Stimulated activated CD8-positive, alpha-beta memory T cell treated with anti-CD3 and anti-CD28 coated beads, Interleukin-4, amount 100 ng/mL, for 48 hours (primary cell): ENCODE data around the gene TTC28.
"Not testable (repeated sequence)": the region's sequence is repeated elsewhere in the genome, so short reads cannot be mapped to it uniquely, and the experiment has no call there.

ENCODE experiments used
- DNase-seq: peaks from one replicate; pipeline ENCODE4 v3.0.0-alpha.2; 2020

TTC28 gene

DNA sequence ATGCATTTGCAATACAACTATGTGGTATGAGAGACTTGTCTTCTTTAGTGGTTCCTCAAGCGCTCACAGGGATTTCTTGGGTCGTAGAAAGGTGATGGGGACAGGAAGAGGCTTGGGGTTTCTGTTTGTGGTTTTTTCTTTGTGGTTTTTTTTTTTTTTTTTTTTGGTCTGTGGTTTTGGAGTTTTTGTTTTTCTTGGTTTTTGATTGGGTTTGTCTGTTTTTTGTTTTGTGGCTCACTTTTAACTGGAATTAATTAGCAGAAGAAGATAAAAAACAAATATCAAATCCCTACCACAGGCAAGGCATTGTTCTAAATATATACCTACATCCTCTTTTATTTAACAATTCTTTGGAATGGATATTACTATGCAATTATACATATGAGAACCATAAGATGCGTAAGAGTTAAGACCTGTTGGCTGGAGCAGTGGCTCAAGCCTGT is 5.5 kb downstream of the TTC28 start:
- DNase-seq, result no peak

DNA sequence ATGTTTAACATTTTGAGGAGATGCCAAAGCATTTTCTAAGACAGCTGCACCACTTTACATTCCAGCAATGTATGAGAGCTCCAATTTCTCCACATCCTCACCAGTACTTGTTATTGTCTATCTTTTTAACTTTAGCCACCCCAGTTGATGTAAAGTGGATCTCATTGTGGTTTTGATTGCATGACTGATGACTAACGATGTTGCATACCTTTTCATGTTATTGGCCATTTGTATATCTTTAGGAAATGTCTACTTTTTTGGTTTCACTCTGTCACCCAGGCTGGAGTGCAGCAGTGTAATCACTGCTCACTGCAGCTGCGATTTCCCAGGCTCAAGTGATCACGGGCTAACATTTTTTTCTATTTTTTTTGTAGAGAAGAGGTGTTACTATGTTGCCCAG is 8.9 kb downstream of the TTC28 start:
- DNase-seq, result no peak

DNA sequence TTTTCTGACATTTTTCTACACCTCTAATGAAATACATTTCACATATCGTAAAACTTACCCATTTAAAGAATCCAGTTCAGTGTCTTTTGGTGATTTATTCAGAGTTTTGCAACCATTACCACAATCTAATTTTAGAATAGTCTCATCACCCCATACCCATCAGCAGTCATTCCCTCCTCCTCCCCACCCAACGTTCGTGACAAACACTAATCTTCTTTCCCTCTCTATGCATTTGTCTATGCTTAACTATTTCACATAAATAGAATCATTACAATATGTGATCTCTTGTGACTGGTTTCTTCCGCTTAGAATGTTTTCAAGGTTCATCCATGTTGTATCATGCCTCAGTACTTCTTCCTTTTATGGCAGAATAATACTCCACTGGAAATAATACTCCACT is 9.5 kb downstream of the TTC28 start:
- DNase-seq, result no peak

DNA sequence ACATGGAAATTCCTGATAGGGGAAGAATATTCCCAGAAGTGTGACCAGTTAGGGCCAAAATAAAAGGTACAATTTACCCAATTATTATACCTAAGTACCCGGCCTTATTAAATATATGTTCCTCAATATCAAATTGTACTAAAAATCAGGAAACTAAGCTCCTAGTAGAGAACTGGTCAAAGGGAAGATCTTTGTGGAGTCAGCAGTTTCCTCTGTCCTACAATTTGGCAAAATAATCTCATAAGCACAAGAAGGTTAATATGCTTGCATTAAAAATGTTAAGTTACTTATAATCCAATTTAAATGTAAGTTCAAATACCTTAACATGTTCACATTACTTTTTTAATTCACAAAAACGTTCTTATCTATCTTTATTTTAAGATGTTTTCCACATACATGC is 10.3 kb downstream of the TTC28 start:
- no peak for DNase-seq

DNA sequence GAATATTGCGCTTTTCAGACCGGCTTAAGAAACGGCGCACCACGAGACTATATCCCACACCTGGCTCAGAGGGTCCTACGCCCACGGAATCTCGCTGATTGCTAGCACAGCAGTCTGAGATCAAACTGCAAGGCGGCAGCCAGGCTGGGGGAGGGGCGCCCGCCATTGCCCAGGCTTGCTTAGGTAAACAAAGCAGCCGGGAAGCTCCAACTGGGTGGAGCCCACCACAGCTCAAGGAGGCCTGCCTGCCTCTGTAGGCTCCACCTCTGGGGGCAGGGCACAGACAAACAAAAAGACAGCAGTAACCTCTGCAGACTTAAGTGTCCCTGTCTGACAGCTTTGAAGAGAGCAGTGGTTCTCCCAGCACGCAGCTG is 16.1 kb downstream of the TTC28 start:
- not testable (repeated sequence) for DNase-seq

DNA sequence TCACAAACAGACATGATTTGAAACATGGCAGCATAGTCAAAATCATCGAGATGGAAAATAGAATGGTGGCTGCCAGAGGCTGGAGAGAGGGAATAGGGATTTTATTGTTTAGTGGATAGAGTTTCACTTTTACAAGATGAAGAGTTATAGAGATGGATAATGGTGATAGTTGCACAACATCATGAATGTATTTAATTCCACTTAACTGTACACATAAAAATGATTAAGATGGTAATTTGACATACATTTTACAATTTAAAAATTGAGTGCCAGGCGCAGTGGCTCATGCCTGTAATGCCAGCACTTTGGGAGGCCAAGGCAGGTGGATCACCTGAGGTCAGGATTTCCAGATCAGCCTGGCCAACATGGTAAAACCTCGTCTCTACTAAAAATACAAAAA is 21.2 kb downstream of the TTC28 start:
- DNase-seq, result no peak

DNA sequence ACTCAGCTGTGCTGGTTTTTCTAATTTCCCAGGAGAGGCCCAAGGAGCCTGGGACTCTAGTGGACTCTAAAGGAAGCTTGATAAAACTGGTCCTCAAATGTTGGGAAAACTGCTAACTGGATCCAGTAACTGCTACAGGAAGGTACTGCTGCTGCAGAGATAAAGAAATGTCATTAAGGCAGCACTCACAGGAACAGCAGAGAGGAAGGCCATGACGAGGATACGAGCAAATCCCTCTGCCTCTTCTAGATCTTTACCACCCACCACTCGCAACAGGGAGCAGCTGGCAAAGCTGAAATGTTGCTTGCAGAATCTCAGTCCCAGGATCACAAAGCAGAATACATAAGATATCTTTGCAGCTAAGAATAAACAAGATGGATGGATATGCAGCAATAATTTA is 23.5 kb downstream of the TTC28 start:
- DNase-seq, result no peak

DNA sequence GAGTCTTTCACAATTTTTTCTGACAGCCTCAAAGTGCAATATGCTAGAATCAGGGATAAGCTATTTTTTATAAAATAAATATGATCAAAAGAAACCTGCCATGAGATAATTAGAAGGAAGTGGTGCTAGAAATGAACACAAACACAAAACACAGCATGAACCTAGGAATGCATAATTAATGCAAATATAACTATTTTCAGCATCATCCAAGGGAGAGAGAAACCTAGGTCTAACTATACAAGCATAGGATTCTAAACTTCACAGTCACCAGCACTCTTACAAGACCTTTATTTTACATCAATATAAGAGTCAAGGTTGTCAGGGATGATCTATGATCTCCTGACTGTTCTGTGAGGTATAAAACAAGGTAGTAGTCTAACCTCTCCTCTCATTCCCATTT is 29.2 kb downstream of the TTC28 start:
- DNase-seq, result no peak

DNA sequence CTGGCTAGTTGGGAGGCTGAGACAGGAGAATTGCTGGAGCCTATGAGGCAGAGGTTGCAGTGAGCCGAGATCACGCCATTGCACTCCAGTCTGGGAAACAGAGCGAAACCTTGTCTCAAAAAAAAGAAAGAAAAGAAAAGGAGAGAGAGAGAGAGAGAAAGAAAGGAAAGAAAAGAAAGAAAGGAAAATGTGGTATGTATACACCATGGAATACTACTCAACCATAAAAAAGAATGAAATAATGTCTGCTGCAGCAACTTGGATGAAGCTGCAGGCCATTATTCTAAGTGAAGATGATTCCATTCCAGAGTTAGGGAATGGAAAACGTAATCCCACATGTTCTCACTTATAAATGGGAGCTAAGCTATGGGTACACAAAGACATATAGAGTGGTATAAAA is 30.8 kb downstream of the TTC28 start:
- no peak for DNase-seq

DNA sequence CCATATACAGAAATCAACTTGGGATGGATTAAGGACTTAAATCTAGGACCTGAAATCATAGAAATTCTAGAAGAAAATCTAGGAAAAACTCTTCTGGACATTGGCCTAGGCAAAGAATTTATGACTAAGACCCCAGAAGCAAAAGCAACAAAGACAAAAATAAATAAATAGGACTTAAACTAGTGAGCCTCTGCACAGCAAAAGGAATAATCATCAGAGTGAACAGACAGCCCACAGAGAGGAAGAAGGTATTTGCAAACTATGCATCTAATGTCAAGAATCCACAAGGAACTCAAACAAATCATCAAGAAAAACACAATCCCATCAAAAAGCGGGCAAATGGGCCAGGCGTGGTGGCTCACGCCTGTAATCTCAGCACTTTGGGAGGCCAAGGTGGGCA is 32.4 kb downstream of the TTC28 start:
- DNase-seq, result no peak

DNA sequence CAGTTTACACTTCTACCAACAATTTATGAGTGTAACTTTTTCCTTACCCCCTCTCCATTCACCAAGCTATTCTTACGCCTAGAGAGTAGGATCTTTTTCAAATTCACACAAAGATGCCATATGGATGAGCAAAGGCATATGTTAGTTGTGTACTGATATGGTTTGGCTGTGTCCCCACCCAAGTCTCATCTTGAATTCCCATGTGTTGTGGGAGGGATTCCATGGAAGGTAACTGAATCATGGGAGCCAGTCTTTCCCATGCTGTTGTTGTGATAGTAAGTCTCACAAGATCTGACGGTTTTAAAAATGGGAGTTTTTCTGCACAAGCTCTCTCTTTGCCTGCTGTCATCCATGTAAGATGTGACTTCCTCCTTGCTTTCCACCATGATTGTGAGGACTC is 40.3 kb downstream of the TTC28 start:
- DNase-seq, result no peak

DNA sequence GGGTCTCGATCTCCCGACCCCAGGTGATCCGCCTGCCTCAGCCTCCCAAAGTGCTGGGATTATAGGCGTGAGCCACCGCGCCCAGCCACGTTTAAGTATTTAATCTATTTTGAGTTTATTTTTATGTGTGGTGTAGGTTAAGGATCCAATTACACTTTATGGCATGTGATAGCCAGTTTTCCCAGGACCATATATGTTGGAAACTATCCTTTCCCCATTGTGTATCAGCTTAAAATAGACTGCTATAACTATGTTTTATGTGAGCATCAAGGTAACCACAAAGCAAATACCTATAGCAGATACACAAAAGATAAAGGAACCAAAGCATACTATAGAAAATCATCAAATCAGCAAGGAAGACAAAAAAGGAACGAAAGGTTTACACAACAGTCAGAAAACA is 42.4 kb downstream of the TTC28 start:
- DNase-seq, result no peak

DNA sequence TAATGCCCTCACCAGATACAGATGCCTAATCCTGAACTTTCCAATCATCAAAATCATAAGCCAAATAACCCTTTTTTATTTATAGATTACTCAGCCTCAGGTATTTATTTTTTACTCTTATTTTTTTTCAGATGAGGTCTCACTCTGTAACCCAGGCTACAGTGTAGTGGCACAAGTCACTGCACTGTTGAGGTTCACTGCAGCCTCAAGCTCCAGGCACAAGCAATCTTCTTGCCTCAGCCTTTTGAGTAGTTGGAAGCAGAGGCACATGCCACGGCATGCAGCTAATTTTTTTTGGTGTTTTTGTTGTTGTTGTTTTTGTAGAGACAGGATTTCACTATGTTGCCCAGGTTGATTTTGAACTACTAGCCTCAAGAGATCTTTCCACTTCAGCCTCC is 49.5 kb downstream of the TTC28 start:
- no peak for DNase-seq

DNA sequence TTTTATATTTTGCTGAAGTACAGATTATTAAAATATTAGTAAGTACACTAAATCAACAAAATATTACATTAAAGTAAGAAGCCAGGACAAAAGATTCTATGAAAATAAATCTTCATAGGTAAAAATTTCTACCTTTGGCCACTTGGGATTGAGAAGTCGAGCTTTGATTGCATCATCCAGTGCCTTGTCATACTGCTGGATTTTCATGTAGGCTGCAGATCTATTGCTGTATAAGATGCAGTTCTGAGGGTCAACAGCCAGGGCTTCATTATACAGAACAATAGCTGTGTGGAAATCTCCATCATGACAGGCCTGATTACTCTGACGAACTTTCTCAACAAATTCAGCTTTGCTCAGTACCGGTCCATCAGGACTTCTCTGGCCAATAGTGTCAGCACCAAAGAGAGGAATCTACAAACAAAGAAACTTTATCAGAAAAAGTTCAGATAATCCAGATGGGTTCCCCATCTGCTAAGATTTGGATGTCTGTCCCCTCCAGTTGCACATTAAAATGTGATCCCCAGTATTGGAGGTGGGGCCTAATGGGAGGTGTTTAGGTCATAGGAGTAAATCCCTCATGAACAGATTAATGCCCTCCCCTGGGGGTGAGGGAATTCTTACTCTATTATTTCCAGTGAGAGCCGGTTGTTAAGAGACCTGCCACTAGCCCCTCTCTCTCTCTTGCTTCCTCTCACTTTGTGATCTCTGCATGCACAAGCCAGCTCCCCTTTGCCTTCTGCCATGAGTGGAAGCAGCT is 50.0 kb downstream of the TTC28 start:
- DNase-seq, result no peak

DNA sequence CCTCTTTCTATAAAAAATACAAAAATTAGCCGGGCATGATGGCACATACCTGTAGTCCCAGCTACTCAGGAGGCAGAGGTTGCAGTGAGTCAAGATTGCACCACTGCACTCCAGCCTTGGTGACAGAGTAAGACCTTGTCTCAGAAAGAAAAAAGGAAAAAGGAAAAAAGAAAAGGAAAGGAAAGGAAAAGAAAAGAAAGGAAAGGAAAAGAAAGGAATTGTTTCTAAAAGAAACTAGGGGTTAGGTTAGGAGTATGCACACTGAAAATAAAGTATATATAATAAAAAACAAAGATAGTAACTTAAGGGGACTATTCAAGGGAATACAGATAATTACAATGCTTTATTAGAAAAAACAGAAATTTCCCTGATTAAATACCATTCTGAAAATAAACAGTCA is 50.9 kb downstream of the TTC28 start:
- no peak for DNase-seq

DNA sequence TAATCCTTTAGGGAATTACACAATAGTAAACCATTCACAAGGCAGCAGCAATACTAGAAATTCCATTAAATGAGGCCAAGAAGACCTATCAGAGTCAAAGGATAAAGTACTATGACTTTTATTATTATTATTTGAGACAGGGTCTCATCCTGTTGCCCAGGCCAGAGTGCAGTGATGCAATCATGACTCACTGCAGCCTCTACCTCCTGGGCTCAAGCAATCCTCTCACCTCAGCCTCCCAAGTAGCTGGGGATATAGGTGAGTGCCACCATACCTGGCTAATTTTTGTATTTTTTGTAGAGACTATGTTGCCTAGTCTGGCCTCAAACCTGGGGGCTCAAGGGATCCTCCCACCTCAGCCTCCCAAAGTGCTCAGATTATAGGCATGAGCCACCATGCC is 51.8 kb downstream of the TTC28 start:
- no peak for DNase-seq

DNA sequence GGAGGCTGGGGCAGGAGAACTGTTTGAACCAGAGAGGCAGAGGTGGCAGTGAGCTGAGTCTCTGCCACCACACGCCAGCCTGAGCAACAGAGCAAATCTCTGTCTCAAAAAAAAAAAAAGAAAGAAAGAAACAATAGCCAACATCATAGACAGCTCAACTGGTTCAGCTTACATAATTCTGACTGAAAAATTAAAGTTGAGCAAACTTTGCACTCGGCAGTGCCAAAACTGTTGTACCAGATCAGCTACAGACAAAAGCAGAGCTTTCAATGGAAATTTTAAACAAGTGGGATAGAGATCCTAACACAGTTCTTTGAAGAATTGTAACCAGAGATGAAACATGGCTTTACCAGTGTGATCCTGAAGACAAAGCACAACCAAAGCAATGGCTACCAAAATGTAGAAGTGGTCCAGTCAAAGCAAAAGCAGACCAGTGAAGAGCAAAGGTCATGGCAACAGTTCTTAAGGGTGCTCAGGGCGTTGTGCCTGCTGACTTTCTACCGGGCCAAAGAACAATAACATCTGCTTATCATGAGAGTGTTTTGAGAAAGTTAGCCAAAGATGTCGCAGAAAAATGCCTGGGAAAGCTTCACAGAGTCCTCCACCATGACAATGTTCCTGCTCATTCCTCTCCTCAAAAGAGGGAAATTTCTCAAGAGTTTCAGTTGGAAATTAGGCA is 59.3 kb downstream of the TTC28 start:
- no peak for DNase-seq

DNA sequence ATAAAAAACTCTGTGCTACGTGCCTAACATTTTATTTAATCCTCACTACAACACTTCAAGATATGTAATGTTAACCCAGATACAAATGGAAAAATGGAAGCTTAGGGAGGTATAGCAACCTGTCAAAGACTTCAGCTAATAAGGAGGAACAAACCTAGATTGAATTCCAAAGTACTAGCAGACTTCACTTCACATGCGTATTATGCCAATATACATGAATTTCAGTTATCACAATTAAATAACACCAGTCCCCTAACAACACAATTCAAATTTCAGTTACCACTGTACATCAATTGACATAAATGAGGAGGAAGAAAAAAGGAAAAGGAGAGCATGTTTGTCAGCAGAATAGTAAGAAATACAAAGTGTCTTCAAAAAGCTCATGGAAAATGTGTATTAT is 60.4 kb downstream of the TTC28 start:
- DNase-seq, result no peak

DNA sequence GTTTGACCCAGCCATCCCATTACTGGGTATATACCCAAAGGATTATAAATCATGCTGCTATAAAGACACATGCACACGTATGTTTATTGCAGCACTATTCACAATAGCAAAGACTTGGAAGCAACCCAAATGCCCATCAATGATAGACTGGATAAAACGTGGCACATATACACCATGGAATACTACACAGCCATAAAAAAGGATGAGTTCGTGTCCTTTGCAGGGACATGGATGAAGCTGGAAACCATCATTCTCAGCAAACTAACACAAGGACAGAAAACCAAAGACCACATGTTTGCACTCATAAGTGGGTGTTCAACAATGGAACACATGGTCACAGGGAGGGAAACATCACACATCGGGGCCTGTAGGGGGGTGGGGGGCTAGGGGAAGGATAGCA is 64.2 kb downstream of the TTC28 start:
- DNase-seq, result not testable (repeated sequence)

DNA sequence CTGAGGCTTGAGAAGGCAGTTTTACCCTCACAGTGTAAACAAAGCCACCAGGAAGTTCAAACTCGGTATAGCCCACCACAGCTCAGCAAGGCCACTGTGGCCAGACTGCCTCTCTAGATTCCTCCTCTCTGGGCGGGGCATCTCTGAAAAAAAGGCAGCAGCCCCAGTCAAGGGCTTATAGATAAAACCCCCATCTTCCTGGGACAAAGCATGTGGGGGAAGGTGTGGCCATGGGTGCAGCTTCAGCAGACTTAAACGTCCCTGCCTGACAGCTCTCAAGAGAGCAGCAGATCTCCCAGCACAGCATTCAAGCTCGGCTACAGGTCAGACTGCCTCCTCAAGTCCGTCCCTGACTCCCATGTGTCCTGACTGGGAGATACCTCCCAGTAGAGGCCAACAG is 69.7 kb downstream of the TTC28 start:
- no peak for DNase-seq

DNA sequence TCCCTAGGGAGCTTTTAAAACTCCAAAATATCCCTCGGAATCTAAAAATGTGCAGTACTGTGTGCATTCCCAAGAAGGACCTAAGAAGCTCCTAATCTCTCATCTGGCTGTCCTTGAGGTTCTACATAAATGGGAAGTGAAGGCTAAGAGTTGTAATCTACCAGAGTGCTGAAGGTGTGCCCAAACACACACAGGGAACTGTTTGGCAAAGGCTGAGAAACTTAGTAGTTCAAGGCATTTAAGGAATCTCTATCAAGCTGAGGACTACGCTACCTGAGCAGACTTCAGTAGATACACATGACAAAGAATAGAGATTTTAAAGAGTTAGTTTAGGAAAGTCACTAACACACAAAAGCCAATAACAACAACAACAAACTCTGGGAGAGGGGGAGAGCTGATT is 71.1 kb downstream of the TTC28 start:
- no peak for DNase-seq

DNA sequence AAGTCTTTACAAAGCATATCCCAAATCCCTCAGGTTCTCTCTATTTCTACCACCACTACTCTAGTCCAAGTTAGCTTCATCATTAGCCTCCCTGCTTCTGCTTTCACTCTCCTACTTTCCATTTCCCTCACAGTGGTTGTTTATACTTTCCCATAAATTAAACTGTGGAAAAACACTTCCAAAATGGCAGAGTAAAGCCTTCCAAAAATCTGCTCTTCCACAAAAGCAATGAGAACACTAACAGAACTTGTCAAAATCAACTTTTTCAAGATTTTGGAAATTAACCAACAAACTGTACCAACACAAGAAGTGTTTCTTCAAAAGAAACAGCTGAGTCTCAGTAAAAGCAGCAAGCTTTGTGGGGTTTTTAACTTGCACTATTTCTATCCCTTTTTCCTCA is 71.8 kb downstream of the TTC28 start:
- no peak for DNase-seq

DNA sequence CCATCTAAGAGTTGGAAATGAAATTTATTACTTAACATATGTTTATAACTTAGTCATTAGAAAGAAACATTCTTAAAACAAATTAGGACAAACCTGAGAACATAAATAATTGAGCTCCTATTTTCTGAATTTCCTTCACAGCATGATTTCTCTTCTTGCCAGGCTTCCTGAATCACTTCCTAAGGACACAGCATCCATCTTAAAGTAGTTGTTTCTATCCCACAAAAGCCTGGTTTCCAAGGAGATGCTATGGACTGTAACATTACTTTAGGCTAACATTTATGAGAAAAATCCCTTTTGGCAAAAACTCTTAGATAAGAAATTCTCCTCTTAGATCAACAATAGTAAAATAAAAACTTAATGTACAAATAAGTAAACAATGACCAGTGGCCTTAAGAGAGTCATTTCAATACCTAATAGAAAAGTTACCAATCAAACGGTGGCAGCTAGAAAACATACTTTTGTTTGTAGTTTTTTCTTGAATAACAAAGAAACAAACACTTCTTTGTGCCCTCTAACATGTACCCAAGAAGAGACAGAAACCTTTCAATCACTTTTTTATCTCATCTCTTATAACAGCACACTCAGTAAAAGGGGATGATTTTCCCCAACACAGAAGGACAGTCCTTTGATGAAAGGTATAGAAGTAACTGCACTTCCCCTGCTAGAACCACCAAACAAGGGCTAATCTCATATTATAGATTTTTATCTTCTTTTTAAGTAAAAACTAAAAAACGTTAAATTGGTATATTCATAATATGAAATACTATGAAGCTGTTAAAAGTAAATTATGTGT is 74.5 kb downstream of the TTC28 start:
- no peak for DNase-seq

DNA sequence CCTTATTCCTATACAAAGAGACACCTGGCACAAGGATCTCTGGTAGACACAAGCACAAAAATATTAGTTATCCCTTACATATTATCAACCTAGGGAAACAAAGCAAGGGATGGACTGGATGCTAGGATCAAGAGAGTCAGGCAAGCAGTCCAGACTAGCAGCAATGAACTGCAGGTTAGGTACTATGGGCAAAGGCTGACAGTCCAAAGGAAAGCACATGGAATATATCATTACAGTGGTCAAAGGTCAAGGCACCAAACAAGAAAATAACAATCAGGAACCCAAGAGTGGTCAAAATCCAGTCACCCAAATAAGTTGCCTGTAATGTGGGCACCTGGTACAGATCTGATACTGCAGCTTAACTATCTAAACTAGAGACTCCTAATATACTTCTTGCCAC is 77.7 kb downstream of the TTC28 start:
- no peak for DNase-seq
